ENCODE results near the gene GJB3. TPM values are rescaled to one million over a fixed set of nuclear protein-coding genes. Genes with fewer than 3 reads are reported as not detected.
"Not testable (repeated sequence)": the region's sequence is repeated elsewhere in the genome, so short reads cannot be mapped to it uniquely, and the experiment has no call there.

The GJB3 gene
- total RNA-seq, 1 donor from 2014 or later = 40.6 TPM

DNA sequence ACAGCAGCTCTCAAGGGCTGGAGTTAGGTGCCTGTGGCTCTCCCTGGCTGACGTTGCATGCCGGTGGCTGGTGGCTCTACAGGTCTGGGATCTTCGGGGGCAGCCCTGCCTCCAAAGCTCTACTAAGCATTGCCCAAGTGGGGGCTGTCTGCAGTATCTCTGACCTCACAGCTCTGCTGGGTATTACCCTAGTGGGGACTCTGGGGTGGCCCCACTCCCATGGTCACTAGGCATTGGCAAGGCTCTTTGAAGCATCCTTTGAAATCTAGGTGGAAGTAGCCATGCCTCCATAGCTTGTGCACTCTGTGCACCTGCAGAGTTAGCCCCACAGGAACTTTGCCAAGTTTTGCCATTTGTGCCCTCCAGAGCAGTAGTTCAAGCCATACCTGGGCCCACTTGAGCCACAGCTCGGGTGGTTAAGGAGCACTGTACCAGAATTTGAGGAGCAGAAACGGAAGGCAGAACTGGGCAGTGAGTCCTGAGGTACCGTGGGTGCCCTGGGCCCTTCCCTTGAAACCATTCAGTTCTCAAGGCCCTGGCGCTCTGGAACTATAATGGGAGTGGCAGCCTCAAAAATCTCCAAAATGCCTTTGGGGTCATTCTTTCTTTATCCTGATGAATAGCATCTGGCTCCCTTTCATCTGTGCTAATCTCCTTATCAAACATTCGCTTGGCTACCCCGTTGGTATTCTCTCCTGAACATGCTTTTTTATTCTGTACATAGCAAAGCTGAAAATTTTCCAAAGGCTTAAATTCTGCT lies 27.2 kb downstream of the GJB3 start:
- DNase-seq (ENCODE audit: low read depth) = no peak
- no peak for TF ChIP-seq CTCF (conservative IDR thresholded peaks at IDR 0.05; ENCODE audit: low read depth, low read length)
- H3K4me3 ChIP-seq (ENCODE audit: low read depth, low read length) = no peak overlapping the region

DNA sequence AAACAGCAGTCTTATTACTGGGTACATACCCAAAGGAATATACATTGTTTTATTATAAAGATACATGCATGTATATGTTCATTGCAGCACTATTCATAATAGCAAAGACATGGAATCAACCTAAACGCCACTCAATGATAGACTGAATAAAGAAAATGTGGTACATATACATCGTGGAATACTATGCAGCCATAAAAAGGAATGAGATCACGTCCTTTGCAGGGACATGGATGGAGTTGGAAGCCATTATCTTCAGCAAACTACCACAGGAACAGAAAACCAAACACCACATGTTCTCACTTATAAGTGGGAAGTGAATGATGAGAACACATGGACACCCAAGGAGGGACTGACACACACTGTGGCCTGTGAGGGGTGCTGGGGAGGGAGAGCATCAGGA lies 29.8 kb downstream of the GJB3 start:
- H3K4me3 ChIP-seq (ENCODE audit: low read depth, low read length); DNase-seq (ENCODE audit: low read depth): not testable (repeated sequence)

DNA sequence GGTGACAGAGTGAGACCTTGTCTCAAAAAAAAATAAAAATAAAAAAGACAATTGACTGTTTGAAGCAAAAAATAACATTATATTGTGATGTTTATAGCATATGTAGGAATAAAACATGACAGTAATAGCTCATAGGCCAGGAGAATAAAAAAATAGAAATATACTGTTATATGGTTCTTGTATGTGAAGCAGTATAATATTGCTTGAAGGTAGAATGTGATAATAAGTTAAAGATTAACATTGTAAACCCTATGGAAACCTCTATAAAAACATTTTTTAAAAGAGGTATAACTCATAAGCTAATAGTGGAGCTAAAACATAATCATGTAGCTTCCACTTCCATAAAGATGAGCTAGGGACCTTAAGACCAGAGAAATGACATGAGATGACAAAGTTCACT lies 35.3 kb downstream of the GJB3 start:
- H3K4me3 ChIP-seq (ENCODE audit: low read depth, low read length) = no peak overlapping the region
- DNase-seq (ENCODE audit: low read depth) = no peak
- TF ChIP-seq CTCF (conservative IDR thresholded peaks at IDR 0.05; ENCODE audit: low read depth, low read length) = no peak

GRCh38 chr1:34816778-34817177 lies 35.8 kb downstream of the GJB3 start:
- no peak overlapping the region for H3K4me3 ChIP-seq (ENCODE audit: low read depth, low read length)
- TF ChIP-seq CTCF (conservative IDR thresholded peaks at IDR 0.05; ENCODE audit: low read depth, low read length) = no peak
- no peak for DNase-seq (ENCODE audit: low read depth)

DNA sequence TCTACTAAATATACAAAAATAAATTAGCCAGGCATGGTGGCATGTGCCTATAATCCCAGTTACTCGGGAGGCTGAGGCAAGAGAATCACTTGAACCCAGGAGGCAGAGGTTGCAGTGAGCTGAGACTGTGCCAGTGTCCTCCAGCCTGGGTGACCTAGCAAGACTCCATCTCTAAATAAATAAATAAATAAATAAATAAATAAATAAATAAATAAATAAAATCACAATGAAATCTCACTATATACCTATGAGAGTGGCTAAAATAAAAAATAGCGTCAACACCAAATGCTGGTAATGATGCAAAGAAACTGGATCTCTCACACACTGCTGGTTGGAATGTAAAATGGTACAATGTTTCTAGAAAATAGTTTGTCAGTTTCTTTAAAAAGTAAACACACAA lies 37.8 kb downstream of the GJB3 start:
- not testable (repeated sequence) for H3K4me3 ChIP-seq (ENCODE audit: low read depth, low read length); DNase-seq (ENCODE audit: low read depth)

GRCh38 chr1:34822202-34822601 lies 41.2 kb downstream of the GJB3 start:
- no peak for DNase-seq (ENCODE audit: low read depth)
- TF ChIP-seq CTCF (conservative IDR thresholded peaks at IDR 0.05; ENCODE audit: low read depth, low read length) = no peak
- H3K4me3 ChIP-seq (ENCODE audit: low read depth, low read length) = no peak overlapping the region

- no peak for DNase-seq (ENCODE audit: low read depth)
- H3K4me3 ChIP-seq (ENCODE audit: low read depth, low read length) = no peak overlapping the region
- no peak for TF ChIP-seq CTCF (conservative IDR thresholded peaks at IDR 0.05; ENCODE audit: low read depth, low read length)
Observed at GRCh38 chr1:34824817-34825454, 43.9 kb downstream of the GJB3 start.

DNA sequence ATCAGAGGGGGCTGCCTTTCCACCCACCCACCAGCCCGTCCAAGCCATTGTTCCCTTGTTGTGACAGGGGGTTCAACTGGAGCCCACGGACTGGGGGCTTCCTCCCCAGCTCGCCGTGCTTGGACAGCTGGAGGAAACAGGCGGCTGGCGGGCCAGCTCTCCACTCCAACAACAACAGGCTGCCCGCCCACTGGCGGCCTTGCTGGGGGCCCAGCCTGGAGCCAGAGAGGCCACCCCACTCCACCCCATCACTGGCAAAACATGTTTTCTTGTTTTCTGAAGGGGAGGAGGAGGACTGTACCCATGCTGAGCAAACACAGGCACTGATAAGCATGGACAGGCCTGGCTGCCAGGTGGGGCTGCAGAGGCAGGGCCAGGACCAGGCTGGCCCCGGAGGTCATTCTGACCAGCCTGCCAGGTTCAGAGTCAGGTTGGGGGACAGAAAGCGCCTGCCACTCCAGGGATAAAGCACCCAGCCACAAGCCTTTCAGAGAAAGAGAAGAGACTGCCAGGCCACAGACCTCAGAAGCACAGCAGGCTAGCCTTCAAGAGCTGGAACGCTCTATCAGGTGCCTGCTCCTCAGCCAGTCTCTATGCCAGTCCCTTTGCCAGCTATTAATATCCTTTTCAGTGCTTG lies 44.6 kb downstream of the GJB3 start:
- no peak for DNase-seq (ENCODE audit: low read depth)
- TF ChIP-seq CTCF (conservative IDR thresholded peaks at IDR 0.05; ENCODE audit: low read depth, low read length) = no peak
- H3K4me3 ChIP-seq (ENCODE audit: low read depth, low read length) = no peak overlapping the region
